Transverse colon (tissue), 3 donors: Measurements from ENCODE around the gene CATSPER3.

ENCODE experiments used
- CTCF ChIP-seq, 5 experiments: fragments of 200-600 bp in 3 of 5; fragments of 450-650 bp in 2 of 5; sonication (generic) in 3 of 5; IDR thresholded peaks; 1 replicate in 2 of 5; 2 replicates in 3 of 5; pipeline ENCODE4 v1.5.1; 2016 to 2017; ENCODE audit warnings: antibody characterized with exemption in 5 of 5, inconsistent platforms in 3 of 5, mild to moderate bottlenecking in 2 of 5, moderate library complexity in 1 of 5
- POLR2A ChIP-seq: fragments of 450-650 bp; IDR thresholded peaks from one replicate; pipeline ENCODE4 v1.6.1; 2016; ENCODE audit warnings: antibody characterized with exemption, mild to moderate bottlenecking, moderate library complexity

GRCh38 chr5:134949316-134949715 is 18.4 kb upstream of the CATSPER3 start:
- no peak for TF ChIP-seq POLR2A
- TF ChIP-seq CTCF (IDR thresholded peaks at IDR 0.05), result no peak
